AG04450 (cell line): ENCODE results near the gene NLRP8. TPM values are rescaled to one million over a fixed set of nuclear protein-coding genes. Genes with fewer than 3 reads are reported as not detected.
"Not testable (repeated sequence)": the region's sequence is repeated elsewhere in the genome, so short reads cannot be mapped to it uniquely, and the experiment has no call there.

Experiments
- CTCF ChIA-PET: fragments of 300-600, 350-600 bp; formaldehyde crosslinking; extraction: SDS; loops from one replicate; lab custom pipeline; 2022; ENCODE audit warnings: antibody characterized with exemption, inconsistent platforms; lab: Charles Lee
- POLR2A ChIA-PET: fragments of 350-600 bp; formaldehyde crosslinking; extraction: SDS; loops from one replicate; lab custom pipeline; 2021; ENCODE audit warnings: antibody characterized with exemption, inconsistent platforms; lab: Yijun Ruan, JAX
- DNase-seq: peaks from one replicate; pipeline ENCODE4 v3.0.0-alpha.2; 2011; ENCODE audit warnings: low read depth, low spot score
- H3K27ac ChIP-seq: one replicate; pipeline ENCODE4 v1.5.1; 2012; ENCODE audit warnings: low read depth, low read length, control low read depth
- H3K27me3 ChIP-seq: one replicate; pipeline ENCODE4 v1.6.0; 2012; ENCODE audit warnings: low read length; ENCODE audit not compliant: control insufficient read depth, insufficient read depth
- H3K4me3 ChIP-seq: 2 replicates; pipeline ENCODE4 v1.5.1; 2011; ENCODE audit warnings: mild to moderate bottlenecking, low read depth, low read length, control low read depth
- H3K9me3 ChIP-seq: 2 replicates; pipeline ENCODE4 v1.5.1; 2012; ENCODE audit warnings: low read length; ENCODE audit not compliant: control insufficient read depth, insufficient read depth
- CTCF ChIP-seq: IDR thresholded peaks from 2 replicates; pipeline ENCODE4 v1.5.1; 2011; ENCODE audit warnings: low read depth, low read length, control low read depth, inconsistent platforms
- polyA plus RNA-seq: library from polyadenylated mRNA; depleted of rRNA; stranded (reverse); fragments of >200 nt; gene quantifications from 2 replicates; pipeline ENCODE4 v1.2.3, GENCODE V29; 2011

The NLRP8 gene
- polyA plus RNA-seq, 1 experiment, result not detected

- Histone ChIP-seq H3K27me3 (no peaks in the 10 kb centered on the region), H3K27ac (no peak overlapping the region), H3K9me3 (peaks cover 52% of the 10 kb centered on the region), H3K4me3 (no peak overlapping the region)
- ChIA-PET CTCF (no interaction called here), POLR2A (no interaction called here)
- DNase-seq, result no peak
- no peak for TF ChIP-seq CTCF
Measured at GRCh38 chr19:55939206-55939605, 8.4 kb upstream of the NLRP8 start.

GRCh38 chr19:55940306-55940705, 7.3 kb upstream of the NLRP8 start:
- ChIA-PET CTCF (no interaction called here), POLR2A (no interaction called here)
- Histone ChIP-seq H3K9me3 (peaks cover 51% of the 10 kb centered on the region), H3K4me3 (no peak overlapping the region), H3K27ac (no peak overlapping the region), H3K27me3 (no peaks in the 10 kb centered on the region)
- TF ChIP-seq CTCF, result no peak
- no peak for DNase-seq

- H3K4me3 ChIP-seq, CTCF ChIA-PET, DNase-seq, H3K27ac ChIP-seq, POLR2A ChIA-PET, H3K27me3 ChIP-seq: not testable (repeated sequence)
- peaks cover 47% of the 10 kb centered on the region for H3K9me3 ChIP-seq
Measured at GRCh38 chr19:55950566-55950965, 2.9 kb downstream of the NLRP8 start.

- ChIA-PET POLR2A (no interaction called here), CTCF (no interaction called here)
- DNase-seq, result no peak
- H3K27me3 ChIP-seq, result no peaks in the 10 kb centered on the region
- H3K27ac ChIP-seq, result no peak overlapping the region
- TF ChIP-seq CTCF, result no peak
- H3K9me3 ChIP-seq, result peaks cover 56% of the 10 kb centered on the region
- no peak overlapping the region for H3K4me3 ChIP-seq
Measured at GRCh38 chr19:55956431-55956830, 8.8 kb downstream of the NLRP8 start.

- TF ChIP-seq CTCF, result no peak
- Histone ChIP-seq H3K9me3 (peaks cover 63% of the 10 kb centered on the region), H3K27ac (no peak overlapping the region), H3K4me3 (no peak overlapping the region), H3K27me3 (no peaks in the 10 kb centered on the region)
- ChIA-PET POLR2A (no interaction called here), CTCF (no interaction called here)
- DNase-seq, result no peak
Measured at GRCh38 chr19:55958356-55958755, 10.7 kb downstream of the NLRP8 start.
